ENCODE measurements around the gene HDAC9.

DNA sequence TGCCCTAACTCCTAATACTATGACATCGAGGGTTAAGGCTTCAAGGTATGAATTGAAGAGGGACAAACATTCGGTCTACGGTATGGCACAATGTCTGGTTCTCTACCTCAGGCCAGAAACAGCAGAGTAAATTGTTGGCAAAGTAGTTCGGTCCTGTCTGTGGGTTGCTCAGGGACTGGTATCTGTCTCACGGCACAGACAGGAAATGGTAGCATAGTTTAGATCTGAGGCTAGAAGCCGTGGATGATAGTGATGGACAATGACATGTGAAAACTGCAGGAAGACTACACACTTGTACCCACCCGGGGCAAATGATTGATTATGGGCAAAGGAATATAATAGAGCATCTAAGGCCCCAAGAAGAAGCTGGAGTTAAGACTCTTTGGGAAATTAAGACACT lies 515.7 kb downstream of the HDAC9 start:
- TF ChIP-seq MYC (IDR thresholded peaks at IDR 0.05; ENCODE audit: borderline replicate concordance, low read length) (no peak), JUNB (IDR thresholded peaks at IDR 0.05) (no peak)
- TF ChIP-seq, protein P1, sequence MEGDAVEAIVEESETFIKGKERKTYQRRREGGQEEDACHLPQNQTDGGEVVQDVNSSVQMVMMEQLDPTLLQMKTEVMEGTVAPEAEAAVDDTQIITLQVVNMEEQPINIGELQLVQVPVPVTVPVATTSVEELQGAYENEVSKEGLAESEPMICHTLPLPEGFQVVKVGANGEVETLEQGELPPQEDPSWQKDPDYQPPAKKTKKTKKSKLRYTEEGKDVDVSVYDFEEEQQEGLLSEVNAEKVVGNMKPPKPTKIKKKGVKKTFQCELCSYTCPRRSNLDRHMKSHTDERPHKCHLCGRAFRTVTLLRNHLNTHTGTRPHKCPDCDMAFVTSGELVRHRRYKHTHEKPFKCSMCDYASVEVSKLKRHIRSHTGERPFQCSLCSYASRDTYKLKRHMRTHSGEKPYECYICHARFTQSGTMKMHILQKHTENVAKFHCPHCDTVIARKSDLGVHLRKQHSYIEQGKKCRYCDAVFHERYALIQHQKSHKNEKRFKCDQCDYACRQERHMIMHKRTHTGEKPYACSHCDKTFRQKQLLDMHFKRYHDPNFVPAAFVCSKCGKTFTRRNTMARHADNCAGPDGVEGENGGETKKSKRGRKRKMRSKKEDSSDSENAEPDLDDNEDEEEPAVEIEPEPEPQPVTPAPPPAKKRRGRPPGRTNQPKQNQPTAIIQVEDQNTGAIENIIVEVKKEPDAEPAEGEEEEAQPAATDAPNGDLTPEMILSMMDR (IDR thresholded peaks at IDR 0.05) = no peak
- TF ChIP-seq, protein P2, sequence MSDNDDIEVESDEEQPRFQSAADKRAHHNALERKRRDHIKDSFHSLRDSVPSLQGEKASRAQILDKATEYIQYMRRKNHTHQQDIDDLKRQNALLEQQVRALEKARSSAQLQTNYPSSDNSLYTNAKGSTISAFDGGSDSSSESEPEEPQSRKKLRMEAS (IDR thresholded peaks at IDR 0.05) = no peak
